NCI-H2107 treated with DMSO at 0.1 percent for 48 hours (cell line): ENCODE measurements around the gene DCXR.

Source experiments
- DNase-seq: peaks from one replicate; lab custom pipeline; 2025; ENCODE audit not compliant: unreplicated experiment; lab: John Stamatoyannopoulos, UW

DCXR gene

GRCh38 chr17:82000803-82001570 lies 36.5 kb downstream of the DCXR start:
- no peak for DNase-seq

- DNase-seq: no peak
These were observed 37.3 kb downstream of the DCXR start for GRCh38 chr17:81999976-82000802.

- DNase-seq: no peak
These were observed 37.9 kb downstream of the DCXR start for GRCh38 chr17:81999587-81999975.

GRCh38 chr17:81998691-81999438 lies 38.6 kb downstream of the DCXR start:
- no peak for DNase-seq

- DNase-seq: no peak
These were observed 39.3 kb downstream of the DCXR start for GRCh38 chr17:81998212-81998611.

- no peak for DNase-seq
These were observed 40.6 kb downstream of the DCXR start for GRCh38 chr17:81996757-81997441.

- DNase-seq: no peak
These were observed 41.2 kb downstream of the DCXR start for GRCh38 chr17:81996232-81996756.

GRCh38 chr17:81995463-81996231 lies 41.9 kb downstream of the DCXR start:
- DNase-seq: no peak

GRCh38 chr17:81994593-81995462 lies 42.7 kb downstream of the DCXR start:
- DNase-seq: no peak

GRCh38 chr17:81993729-81994592 lies 43.5 kb downstream of the DCXR start:
- no peak for DNase-seq

GRCh38 chr17:81992306-81993102 lies 45.0 kb downstream of the DCXR start:
- no peak for DNase-seq

- DNase-seq: peak; percentile 66
These were observed 45.7 kb downstream of the DCXR start for GRCh38 chr17:81991684-81992305.

GRCh38 chr17:81990836-81991683 lies 46.4 kb downstream of the DCXR start:
- no peak for DNase-seq

- DNase-seq: no peak
These were observed 50.2 kb downstream of the DCXR start for GRCh38 chr17:81987161-81987770.

- DNase-seq: no peak
These were observed 50.9 kb downstream of the DCXR start for GRCh38 chr17:81986606-81987005.
